Measurements from ENCODE around the gene DSTN.

DSTN gene

GRCh38 chr20:17637985-17638640 lies 68.2 kb downstream of the DSTN start:
- DNase-seq (ENCODE audit: low spot score): no peak

DNA sequence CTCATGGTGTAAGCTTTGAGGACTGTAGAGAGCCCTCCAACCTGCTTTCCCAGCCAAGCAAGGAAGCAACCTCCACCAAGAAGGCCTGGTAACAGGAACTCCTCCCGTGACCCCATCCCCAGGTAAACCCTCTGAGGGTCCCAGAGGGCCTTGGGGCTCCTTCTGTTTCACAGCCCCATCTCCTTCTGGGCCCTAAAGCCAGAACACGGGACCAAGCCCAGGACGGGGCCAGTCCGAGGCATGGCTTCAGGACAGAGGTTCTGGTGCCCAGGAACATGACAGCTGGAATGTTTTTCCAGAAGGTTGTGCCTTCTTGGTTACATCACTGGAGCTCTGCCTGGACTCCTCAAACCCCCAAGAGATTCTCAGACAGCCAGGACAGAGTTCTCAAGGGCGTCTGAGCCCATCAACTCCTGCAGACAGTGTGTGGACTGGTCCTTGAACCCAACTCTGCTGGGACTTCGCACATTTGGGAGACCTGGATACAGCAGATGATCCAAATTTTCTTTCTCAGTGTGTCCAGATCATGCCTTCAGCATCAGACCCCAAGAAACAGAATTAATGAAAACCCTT lies 69.0 kb downstream of the DSTN start:
- DNase-seq (ENCODE audit: low spot score): no peak

GRCh38 chr20:17640146-17640874 lies 70.4 kb downstream of the DSTN start:
- DNase-seq (ENCODE audit: low spot score): no peak

- no peak for DNase-seq (ENCODE audit: low spot score)
Observed at GRCh38 chr20:17640875-17641378, 71.1 kb downstream of the DSTN start.

DNA sequence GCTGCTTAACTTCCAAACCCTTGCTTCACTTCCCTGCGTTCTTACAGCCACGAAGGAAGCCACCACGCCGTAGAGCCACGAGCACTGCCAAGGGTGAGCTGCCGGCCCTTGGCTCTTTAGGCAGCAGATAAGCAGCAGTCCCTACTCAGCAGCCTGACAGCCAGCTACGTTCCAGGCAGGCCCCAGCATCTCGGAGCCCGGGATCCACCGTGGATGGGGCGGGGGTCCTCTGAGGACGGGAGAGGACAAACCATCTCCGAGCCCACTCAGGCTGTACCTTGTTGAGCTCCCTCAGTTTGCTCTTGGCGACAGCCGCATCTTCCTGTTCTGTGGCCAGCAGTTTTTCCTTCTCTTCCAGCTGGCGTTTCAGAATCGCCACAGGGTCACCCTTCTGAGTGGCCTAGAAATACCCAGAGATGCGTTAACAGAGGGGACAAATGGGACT lies 71.7 kb downstream of the DSTN start:
- no peak for DNase-seq (ENCODE audit: low spot score)

DNA sequence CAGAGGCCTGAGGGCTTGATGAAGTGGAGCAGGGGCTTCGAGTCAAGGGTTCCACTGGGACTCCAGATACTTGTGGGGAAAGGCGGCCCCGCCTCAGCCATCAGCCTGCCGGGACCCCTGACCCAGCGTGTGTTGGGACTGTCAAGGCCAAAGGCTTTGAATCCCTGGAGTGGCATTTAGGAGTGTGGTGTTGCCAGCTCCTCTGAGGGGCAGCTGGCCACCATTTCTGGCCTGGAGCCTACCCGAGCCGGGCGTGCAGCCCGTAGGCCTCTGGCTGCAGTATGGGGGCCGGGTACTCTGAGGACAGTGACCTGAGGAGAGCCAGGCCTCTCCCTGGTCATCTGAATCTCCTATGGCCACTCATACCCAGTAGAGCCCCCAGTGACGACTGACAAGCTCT lies 72.1 kb downstream of the DSTN start:
- DNase-seq (ENCODE audit: low spot score): no peak

- DNase-seq (ENCODE audit: low spot score): no peak
Observed at GRCh38 chr20:17642404-17643269, 72.8 kb downstream of the DSTN start.

DNA sequence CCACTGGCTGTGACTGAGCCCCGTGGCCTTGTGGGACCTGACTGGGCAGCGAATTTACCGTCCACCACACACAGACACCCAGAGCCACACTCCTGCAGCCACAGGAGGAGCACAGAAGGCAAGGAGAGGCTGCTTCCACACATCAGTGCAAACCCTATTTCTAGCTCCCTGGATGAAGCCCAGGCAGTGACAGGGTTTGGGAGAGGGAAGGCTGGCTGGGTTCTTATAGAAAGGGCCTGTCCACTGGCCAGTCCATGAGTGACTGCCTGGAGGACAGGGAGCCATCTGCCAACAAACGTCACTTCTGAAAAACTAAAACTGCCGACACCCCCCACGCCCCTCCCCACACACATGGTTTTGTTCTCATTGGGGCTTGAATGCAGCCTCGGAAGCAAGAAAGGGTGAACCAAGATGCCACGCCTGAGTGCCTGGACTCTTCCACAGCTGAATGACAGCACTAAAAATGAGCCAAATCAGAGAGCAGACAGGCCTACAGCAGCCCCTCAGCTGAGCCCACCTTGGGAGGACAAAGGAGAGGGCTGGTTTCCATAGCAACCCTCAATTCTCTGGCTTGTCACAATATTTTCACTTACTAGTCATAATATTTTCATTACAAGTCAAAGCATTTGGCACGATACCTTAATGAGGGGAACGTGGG lies 73.8 kb downstream of the DSTN start:
- no peak for DNase-seq (ENCODE audit: low spot score)

GRCh38 chr20:17644451-17644850 lies 74.6 kb downstream of the DSTN start:
- DNase-seq (ENCODE audit: low spot score): no peak

GRCh38 chr20:17645010-17645409 lies 75.1 kb downstream of the DSTN start:
- DNase-seq (ENCODE audit: low spot score): no peak

DNA sequence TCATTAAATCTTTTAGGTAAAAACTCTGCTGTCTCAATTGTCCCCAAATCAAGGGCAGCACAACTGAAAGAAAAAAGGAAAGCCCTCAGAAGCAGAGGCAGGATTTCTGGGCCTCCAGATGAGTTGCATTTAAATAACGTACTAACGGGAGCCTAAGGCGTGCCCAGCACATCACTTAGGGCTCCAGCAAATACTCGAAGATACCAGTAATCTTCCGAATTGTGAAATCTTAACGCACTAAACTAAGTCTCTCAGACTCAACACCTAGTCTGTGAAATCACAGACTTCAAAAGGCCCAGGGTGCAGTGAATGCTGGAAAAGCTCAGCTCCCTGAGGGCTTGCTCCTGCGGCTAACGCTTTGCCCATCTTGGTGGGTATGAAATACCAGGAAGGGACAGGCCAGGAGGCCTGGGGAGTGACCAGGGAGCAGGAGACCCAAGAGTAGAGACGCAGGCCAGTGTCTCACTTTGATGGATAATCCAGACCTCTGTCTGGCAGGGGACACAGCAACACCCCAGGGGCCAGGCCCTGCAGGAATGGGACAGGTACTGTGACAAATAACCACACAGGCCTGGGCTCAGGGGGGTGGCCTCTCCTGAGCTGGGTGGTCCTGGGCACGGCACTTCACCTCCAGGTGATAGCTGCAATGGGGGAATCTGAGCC lies 75.8 kb downstream of the DSTN start:
- DNase-seq (ENCODE audit: low spot score): no peak

GRCh38 chr20:17646209-17646960 lies 76.5 kb downstream of the DSTN start:
- no peak for DNase-seq (ENCODE audit: low spot score)

DNA sequence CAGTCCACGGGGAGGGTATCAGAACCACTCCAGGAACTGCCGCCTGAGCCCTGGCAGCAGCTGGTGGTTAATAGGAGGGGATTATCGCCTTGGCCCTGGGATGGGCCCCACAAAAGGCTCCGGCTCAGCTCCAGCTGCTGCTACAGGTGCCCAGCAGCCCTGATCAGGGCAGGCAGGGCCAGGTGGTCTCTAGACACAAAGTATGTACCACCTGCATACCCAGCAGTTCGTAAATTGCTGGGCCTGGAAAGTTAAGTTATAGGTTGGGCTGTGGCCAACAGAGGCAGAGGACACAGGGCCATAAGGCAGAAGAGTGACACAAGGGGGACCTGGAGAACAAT lies 77.1 kb downstream of the DSTN start:
- DNase-seq (ENCODE audit: low spot score): no peak

DNA sequence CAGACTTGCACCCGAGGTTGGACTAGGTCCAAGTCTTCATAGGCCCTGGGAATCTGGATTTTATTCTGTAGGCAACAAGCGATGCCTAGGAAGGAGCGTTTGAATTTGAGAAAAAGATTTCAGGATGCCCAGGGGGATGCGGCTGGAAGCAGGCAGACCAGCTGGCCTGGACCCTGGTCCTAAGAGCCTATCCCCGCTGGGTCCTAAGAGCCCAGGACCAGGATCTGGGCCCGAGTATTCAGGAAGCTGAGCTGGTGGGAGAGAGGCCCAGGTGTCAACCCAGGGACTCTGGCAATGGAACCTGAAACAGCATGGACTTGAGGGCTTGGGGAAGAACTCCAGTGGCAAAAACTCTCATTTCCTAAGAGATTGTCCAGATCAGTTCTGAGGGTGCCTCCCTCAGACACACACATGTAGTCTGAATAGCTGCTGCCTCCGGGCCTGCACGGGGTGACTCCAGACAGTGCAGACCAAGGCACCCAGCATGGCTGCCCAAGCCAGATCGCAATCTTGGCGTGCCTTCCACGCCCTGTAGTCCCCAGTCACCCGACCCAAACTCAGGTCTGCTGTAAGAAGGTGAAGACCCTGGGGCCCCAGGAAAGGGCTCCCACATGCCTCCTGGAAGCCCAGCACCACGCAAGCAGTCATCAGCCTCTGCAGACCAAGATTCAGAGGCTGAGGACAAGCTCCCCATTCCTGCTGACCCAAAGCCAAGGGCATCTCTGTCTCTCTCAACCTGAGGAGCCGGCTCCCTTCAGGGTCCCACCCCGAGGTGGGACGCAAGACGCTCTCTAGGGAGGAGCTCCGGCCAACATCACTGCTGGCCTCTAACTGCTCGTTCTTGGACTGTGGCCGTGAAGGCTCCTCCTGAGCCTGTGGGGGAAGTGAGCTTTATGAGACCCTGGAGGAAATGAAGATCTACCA lies 77.8 kb downstream of the DSTN start:
- DNase-seq (ENCODE audit: low spot score): no peak

- no peak for DNase-seq (ENCODE audit: low spot score)
Observed at GRCh38 chr20:17648315-17648646, 78.4 kb downstream of the DSTN start.

DNA sequence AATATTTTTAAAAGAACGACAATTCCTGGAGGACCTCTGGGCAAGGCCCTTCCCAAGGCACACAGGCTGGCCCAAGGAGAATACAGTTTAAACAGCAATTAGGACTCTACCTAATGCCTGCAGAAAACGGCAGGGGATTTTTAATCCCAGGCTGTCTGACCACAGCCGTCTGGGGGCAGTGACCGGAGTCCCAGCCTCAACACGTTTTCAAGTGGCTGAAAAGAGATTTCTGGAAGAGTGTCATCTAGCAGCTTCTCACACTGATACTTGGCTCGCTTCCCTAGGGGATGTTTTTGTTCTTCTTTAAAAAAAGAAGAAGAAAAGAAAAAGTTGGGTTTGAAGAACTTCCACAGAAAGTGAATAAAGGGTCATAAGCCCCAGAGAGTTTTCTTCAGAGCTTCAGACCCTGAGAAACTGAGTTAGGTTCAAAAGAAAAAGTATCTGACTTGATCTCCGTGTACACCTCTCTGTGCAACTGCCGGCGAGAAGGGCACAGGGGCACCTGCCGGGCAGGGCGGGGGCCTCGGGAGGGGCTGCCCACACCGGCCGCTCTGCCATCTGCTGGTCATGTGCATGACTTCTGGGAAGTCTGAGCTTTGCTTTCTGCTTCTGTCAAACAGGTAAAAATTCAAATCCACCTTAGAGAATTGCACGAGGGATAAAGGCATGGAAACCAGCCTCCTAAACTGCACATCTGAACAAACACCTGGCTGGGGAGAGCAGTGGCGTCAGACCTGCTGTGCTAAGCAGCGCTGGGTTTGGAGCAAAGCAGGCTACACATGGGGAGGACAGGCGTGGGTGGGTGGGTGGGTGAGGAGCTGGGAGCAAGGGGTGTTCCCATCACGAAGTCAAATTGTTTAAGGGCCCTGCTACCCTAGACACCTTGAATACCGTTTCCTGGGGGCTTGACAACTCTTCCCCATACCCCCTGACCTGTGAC lies 79.2 kb downstream of the DSTN start:
- DNase-seq (ENCODE audit: low spot score): no peak

GRCh38 chr20:17650301-17651128 lies 80.6 kb downstream of the DSTN start:
- no peak for DNase-seq (ENCODE audit: low spot score)
